Non-pigmented ciliary epithelial cell (primary cell): Measurements from ENCODE around the gene DYNC2I2.
"Not testable (repeated sequence)": the region's sequence is repeated elsewhere in the genome, so short reads cannot be mapped to it uniquely, and the experiment has no call there.

Experiments used
- DNase-seq: peaks from one replicate; pipeline ENCODE4 v3.0.0-alpha.2; 2010; ENCODE audit warnings: low read depth

Gene DYNC2I2

GRCh38 chr9:128685636-128686489 is 29.2 kb upstream of the DYNC2I2 start:
- DNase-seq = no peak

- peak; percentile 55 for DNase-seq
Observed at GRCh38 chr9:128684325-128685199, 27.9 kb upstream of the DYNC2I2 start.

GRCh38 chr9:128684065-128684324 is 27.3 kb upstream of the DYNC2I2 start:
- no peak for DNase-seq

GRCh38 chr9:128683340-128684064 is 26.9 kb upstream of the DYNC2I2 start:
- no peak for DNase-seq

- DNase-seq = no peak
Observed at GRCh38 chr9:128677794-128678193, 21.1 kb upstream of the DYNC2I2 start.

GRCh38 chr9:128675382-128675781 is 18.7 kb upstream of the DYNC2I2 start:
- DNase-seq = no peak

GRCh38 chr9:128669786-128670185 is 13.1 kb upstream of the DYNC2I2 start:
- no peak for DNase-seq

GRCh38 chr9:128666481-128666941 is 9.9 kb upstream of the DYNC2I2 start:
- DNase-seq = not testable (repeated sequence)

- no peak for DNase-seq
Observed at GRCh38 chr9:128657796-128658195, 1.1 kb upstream of the DYNC2I2 start.

GRCh38 chr9:128657344-128657704 is 677 bp upstream of the DYNC2I2 start:
- DNase-seq = no peak

GRCh38 chr9:128654481-128654880 is 2.2 kb downstream of the DYNC2I2 start:
- no peak for DNase-seq

GRCh38 chr9:128653908-128654307 is 2.7 kb downstream of the DYNC2I2 start:
- no peak for DNase-seq

GRCh38 chr9:128651798-128652197 is 4.8 kb downstream of the DYNC2I2 start:
- DNase-seq = no peak

- DNase-seq = not testable (repeated sequence)
Observed at GRCh38 chr9:128648206-128648605, 8.4 kb downstream of the DYNC2I2 start.

- DNase-seq = no peak
Observed at GRCh38 chr9:128643519-128644300, 12.9 kb downstream of the DYNC2I2 start.

GRCh38 chr9:128642675-128643245 is 13.9 kb downstream of the DYNC2I2 start:
- DNase-seq = no peak

GRCh38 chr9:128640603-128641002 is 16.0 kb downstream of the DYNC2I2 start:
- DNase-seq = no peak

GRCh38 chr9:128638580-128638979 is 18.1 kb downstream of the DYNC2I2 start:
- DNase-seq = no peak

GRCh38 chr9:128637656-128638055 is 19.0 kb downstream of the DYNC2I2 start:
- DNase-seq = no peak

GRCh38 chr9:128636556-128637530 is 19.8 kb downstream of the DYNC2I2 start:
- no peak for DNase-seq
